ENCODE results near the gene POU2F1.

The POU2F1 gene

DNA sequence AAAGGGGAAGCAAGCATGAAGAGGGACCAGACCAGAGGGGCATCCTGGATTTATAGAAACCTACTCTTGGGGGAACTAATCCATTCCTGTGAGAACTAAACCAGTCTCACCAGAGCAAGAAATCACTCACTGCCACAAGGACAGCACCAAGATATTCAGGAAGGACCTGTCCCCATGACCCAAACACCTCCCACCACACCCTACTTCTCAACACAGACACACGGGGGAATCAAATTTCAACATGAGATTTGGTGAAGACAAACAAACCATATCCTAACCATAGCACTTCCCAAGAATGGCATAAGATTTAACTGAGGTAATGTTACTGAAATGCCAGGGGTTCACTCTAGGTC is 12.1 kb upstream of the POU2F1 start:
- no peak overlapping the region for H3K4me3 ChIP-seq (ENCODE audit: low read depth, low read length)
- in situ Hi-C loops (cut with HindIII; ENCODE audit: low sequenced_read_pairs) = no loop called here

DNA sequence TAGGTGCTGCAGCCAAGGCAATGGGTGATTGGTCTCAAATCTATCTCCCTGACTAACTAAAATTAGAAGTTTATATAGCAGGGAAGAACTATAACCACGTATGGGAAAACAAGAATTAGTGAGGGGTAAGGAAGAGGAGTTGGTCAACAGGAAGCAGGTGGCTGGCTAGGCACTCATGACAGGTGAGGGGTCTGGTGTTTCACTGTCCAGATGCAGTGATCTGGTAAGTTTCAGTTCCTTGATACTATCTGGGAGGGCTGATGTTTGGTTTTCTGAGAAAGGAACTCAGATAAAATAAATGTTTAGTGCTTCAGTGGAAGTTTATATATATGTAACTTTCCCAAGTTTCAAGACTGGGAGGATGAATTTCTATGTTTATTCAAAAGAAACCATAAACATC is 11.6 kb upstream of the POU2F1 start:
- no peak overlapping the region for H3K4me3 ChIP-seq (ENCODE audit: low read depth, low read length)
- TF ChIP-seq, protein P1, sequence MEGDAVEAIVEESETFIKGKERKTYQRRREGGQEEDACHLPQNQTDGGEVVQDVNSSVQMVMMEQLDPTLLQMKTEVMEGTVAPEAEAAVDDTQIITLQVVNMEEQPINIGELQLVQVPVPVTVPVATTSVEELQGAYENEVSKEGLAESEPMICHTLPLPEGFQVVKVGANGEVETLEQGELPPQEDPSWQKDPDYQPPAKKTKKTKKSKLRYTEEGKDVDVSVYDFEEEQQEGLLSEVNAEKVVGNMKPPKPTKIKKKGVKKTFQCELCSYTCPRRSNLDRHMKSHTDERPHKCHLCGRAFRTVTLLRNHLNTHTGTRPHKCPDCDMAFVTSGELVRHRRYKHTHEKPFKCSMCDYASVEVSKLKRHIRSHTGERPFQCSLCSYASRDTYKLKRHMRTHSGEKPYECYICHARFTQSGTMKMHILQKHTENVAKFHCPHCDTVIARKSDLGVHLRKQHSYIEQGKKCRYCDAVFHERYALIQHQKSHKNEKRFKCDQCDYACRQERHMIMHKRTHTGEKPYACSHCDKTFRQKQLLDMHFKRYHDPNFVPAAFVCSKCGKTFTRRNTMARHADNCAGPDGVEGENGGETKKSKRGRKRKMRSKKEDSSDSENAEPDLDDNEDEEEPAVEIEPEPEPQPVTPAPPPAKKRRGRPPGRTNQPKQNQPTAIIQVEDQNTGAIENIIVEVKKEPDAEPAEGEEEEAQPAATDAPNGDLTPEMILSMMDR (IDR thresholded peaks at IDR 0.05; ENCODE audit: low read depth, low read length, missing control alignments) = no peak
- in situ Hi-C loops (cut with HindIII; ENCODE audit: low sequenced_read_pairs) = no loop called here
- no peak for DNase-seq (ENCODE audit: low read depth)

More for the DNA sequence above, 12.1 kb upstream of the POU2F1 start:
- DNase-seq (ENCODE audit: low read depth) = no peak
- TF ChIP-seq, protein P1 (IDR thresholded peaks at IDR 0.05; ENCODE audit: low read depth, low read length, missing control alignments) = no peak

DNA sequence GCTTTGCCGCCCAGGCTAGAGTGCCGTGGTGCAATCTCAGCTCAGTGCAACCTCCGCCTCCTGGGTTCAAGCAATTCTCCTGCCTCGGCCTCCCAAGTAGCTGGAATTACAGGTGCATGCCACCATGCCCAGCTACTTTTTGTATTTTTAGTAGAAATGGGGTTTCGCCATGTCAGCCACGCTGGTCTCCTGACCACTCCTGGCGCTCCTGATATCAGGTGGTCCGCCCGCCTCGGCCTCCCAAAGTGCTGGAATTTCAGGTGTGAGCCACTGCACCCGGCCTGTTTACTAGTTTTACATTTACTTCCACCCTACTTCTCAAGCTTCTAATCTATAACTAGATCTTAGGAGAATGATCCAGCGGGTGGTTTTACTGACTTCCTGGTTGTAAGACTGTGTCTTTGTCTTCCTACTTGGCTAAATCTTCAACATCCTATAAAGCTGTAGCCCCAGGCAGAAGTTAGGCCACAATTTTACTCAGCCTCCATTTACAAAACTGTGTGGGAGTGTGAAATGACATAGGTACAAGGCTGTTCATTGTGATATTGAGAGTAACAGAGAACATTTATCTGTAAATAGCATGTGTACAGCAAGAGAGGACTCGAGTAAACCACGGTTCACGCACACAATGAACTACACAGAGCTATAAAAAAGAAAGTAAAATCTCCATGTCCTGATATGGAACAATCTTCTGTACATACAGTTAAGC is 9.6 kb upstream of the POU2F1 start:
- H3K4me3 ChIP-seq (ENCODE audit: low read depth, low read length) = no peak overlapping the region
- in situ Hi-C loops (cut with HindIII; ENCODE audit: low sequenced_read_pairs) = no loop called here
- TF ChIP-seq, protein P1 (IDR thresholded peaks at IDR 0.05; ENCODE audit: low read depth, low read length, missing control alignments) = no peak
- DNase-seq (ENCODE audit: low read depth) = no peak

DNA sequence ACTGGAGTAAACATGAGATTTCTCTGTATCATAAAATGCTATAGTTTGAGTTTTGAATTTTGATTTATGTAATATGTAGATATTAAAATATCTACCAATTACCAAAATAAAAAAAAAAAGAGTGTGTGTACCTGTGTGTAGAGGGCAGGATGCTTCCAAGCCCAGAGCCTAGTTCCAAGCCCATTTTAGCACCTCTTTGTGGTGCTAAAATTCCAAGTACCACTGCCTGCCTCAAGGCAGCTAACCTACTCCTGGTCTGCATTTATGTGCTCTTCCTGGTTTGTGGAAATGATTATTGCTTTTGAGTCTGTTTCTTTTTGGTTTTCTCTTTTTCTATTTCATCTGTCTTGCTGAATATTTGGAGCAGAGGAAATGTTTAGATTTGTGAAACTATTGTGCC is 8.7 kb upstream of the POU2F1 start:
- in situ Hi-C loops (cut with HindIII; ENCODE audit: low sequenced_read_pairs) = no loop called here
- TF ChIP-seq, protein P1 (IDR thresholded peaks at IDR 0.05; ENCODE audit: low read depth, low read length, missing control alignments) = no peak
- no peak overlapping the region for H3K4me3 ChIP-seq (ENCODE audit: low read depth, low read length)
- no peak for DNase-seq (ENCODE audit: low read depth)

DNA sequence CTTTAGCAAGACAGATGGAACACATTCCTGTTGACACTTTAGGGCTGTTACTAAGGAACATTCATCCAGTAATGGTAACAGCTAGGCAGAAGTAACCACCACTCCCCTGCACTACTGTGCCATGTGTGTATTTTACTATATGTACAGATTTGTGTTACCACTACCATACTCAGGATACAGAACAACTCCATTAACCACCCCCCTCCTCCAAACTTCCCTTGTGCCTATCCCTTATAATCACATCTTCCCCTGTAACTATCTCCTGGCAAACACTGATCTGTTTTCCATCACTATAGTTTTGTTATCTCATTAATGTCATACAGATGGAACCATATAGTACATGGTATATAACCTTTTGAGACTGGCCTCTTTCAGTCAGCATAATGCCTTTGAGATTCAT is 3.9 kb upstream of the POU2F1 start:
- in situ Hi-C loops (cut with HindIII; ENCODE audit: low sequenced_read_pairs) = no loop called here
- DNase-seq (ENCODE audit: low read depth) = no peak
- no peak overlapping the region for H3K4me3 ChIP-seq (ENCODE audit: low read depth, low read length)
- TF ChIP-seq, protein P1 (IDR thresholded peaks at IDR 0.05; ENCODE audit: low read depth, low read length, missing control alignments) = no peak

DNA sequence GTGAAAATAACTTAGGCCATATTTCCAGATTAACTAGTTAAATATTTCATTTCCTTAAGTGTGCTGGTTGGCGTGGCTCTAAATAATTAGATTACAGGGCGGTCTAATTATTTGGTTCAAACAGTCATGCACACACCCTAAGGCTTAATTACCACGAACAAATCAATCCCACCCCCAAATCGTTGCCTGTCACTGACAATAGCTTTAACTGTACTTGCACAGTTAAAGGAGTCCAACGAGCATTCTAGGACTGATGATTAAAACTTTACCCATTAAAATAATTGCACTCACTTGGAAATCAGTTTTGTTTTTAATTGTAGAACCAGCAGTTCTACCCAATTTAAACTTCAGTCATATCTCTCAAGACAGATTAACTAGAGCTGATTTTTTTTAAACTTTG is 1.5 kb upstream of the POU2F1 start:
- in situ Hi-C loops (cut with HindIII; ENCODE audit: low sequenced_read_pairs) = no loop called here
- H3K4me3 ChIP-seq (ENCODE audit: low read depth, low read length) = peak overlapping the region; percentile 96
- no peak for DNase-seq (ENCODE audit: low read depth)
- TF ChIP-seq, protein P1 (IDR thresholded peaks at IDR 0.05; ENCODE audit: low read depth, low read length, missing control alignments) = no peak

Measured in astrocyte of the cerebellum (primary cell).